K562 (cell line): ENCODE results near the gene HSD3B2. TPM values are rescaled to one million over a fixed set of nuclear protein-coding genes. Genes with fewer than 3 reads are reported as not detected.

Experiments
- ATAC-seq: fragments of 200-7000 bp; cut with Tn5 transposase; 3 replicates; pipeline ENCODE4 v1.9.1; 2020; ENCODE audit warnings: moderate library complexity
- BruUV-seq: library from RNA; stranded (reverse); fragments of 400-500 nt; replicated peaks from 2 replicates; lab custom pipeline; 2021; lab: Mats Ljungman, UMichigan
- CTCF ChIA-PET: fragments of 300-600 bp; formaldehyde crosslinking; extraction: SDS; loops from one replicate; lab custom pipeline; 2021; ENCODE audit warnings: low intra/inter-chr PET ratio; lab: Yijun Ruan, JAX
- POLR2A ChIA-PET: fragments of 300-600, 350-650 bp; sonication (Branson Sonifier 250); formaldehyde crosslinking; extraction: SDS; loops from one replicate; lab custom pipeline; 2021; ENCODE audit warnings: antibody characterized with exemption, inconsistent platforms; lab: Yijun Ruan, JAX
- DNase-seq, 4 experiments: peaks; one replicate each; pipeline versions ENCODE4 v3.0.0 to v3.0.0-alpha.2; 2011 to 2018; ENCODE audit warnings: low spot score in 3 of 4, mixed read lengths in 3 of 4; ENCODE audit errors: extremely low read depth in 1 of 4
- FAIRE-seq: peaks from 2 replicates; lab custom pipeline; 2011; peaks lifted over from hg19 to GRCh38; lab: Jason Lieb, UNC
- H2AFZ ChIP-seq: 2 replicates; pipeline ENCODE4 v1.6.0; 2011; ENCODE audit warnings: low read depth, low read length, control low read depth, inconsistent platforms
- H3K27ac ChIP-seq: fragments of 200-600 bp; 3 replicates; pipeline ENCODE4 v1.8.0; 2011; ENCODE audit warnings: low read depth, mild to moderate bottlenecking, control low read depth, inconsistent platforms, low read length, moderate library complexity, mixed read lengths; ENCODE audit errors: extremely low read depth
- H3K27me3 ChIP-seq, 2 experiments: fragments of 300-600 bp in 1 of 2; 2 replicates in 1 of 2; 3 replicates in 1 of 2; pipeline versions ENCODE4 v1.6.0 to v1.8.0; 2011; ENCODE audit warnings: inconsistent platforms in 2 of 2, low read length in 2 of 2, mild to moderate bottlenecking in 1 of 2, mixed read lengths in 1 of 2, moderate library complexity in 1 of 2; ENCODE audit not compliant: control insufficient read depth in 2 of 2, insufficient read depth in 2 of 2
- H3K36me3 ChIP-seq: fragments of 300-600 bp; 3 replicates; pipeline ENCODE4 v1.8.0; 2011; ENCODE audit warnings: mild to moderate bottlenecking, low read length, inconsistent platforms; ENCODE audit not compliant: control insufficient read depth, insufficient read depth
- H3K4me1 ChIP-seq, 2 experiments: fragments of 200-600 bp in 1 of 2; replicated peaks in 1 of 2; 2 replicates in 1 of 2; 3 replicates in 1 of 2; pipeline versions ENCODE4 v1.5.1 to v1.8.0; 2011; ENCODE audit warnings: inconsistent platforms in 2 of 2, low read length in 2 of 2, mild to moderate bottlenecking in 1 of 2, mixed read lengths in 1 of 2, moderate library complexity in 1 of 2; ENCODE audit not compliant: control insufficient read depth in 2 of 2, insufficient read depth in 2 of 2
- H3K4me2 ChIP-seq: 2 replicates; pipeline ENCODE4 v1.6.1; 2011; ENCODE audit warnings: low read length, control low read depth, inconsistent platforms, mixed read lengths; ENCODE audit not compliant: insufficient read depth
- H3K4me3 ChIP-seq: fragments of 200-600 bp; sonication (generic), shearing (Covaris generic); 2 replicates; pipeline ENCODE4 v1.5.1; 2016; ENCODE audit warnings: control low read depth, inconsistent platforms
- H3K79me2 ChIP-seq: fragments of 200-600 bp; 3 replicates; pipeline ENCODE4 v1.8.0; 2011; ENCODE audit warnings: low read length, inconsistent platforms; ENCODE audit not compliant: control insufficient read depth, insufficient read depth
- H3K9ac ChIP-seq, 2 experiments: 2 replicates each; pipeline versions ENCODE4 v1.6.0 to v1.6.1; 2011; ENCODE audit warnings: low read depth in 2 of 2, low read length in 2 of 2, control low read depth in 1 of 2, inconsistent platforms in 1 of 2, mild to moderate bottlenecking in 1 of 2, mixed read lengths in 1 of 2; ENCODE audit not compliant: insufficient read depth in 1 of 2
- H3K9me1 ChIP-seq: one replicate; pipeline ENCODE4 v1.6.0; 2011; ENCODE audit warnings: inconsistent platforms, mild to moderate bottlenecking, low read length, moderate library complexity; ENCODE audit not compliant: control insufficient read depth, insufficient read depth
- H3K9me3 ChIP-seq: replicated peaks from 2 replicates; pipeline ENCODE4 v1.5.1; 2011; ENCODE audit warnings: low read depth, low read length, inconsistent platforms; ENCODE audit not compliant: control insufficient read depth, insufficient read depth
- H4K20me1 ChIP-seq: replicated peaks from 2 replicates; pipeline ENCODE4 v1.6.1; 2011; ENCODE audit warnings: low read length, inconsistent platforms, mixed read lengths; ENCODE audit not compliant: control insufficient read depth, insufficient read depth
- BHLHE40 ChIP-seq: IDR thresholded peaks from 2 replicates; pipeline ENCODE4 v1.6.1; 2011; ENCODE audit warnings: low read length, improper control_type of control experiment
- CHD4 ChIP-seq: fragments of 200-600 bp; sonication (generic); IDR thresholded peaks from 3 replicates; pipeline ENCODE4 v1.6.1; 2012; ENCODE audit warnings: low read depth, mild to moderate bottlenecking, mixed read lengths, low read length, inconsistent platforms; ENCODE audit not compliant: insufficient read depth, insufficient replicate concordance, poor library complexity, severe bottlenecking
- MBD2 ChIP-seq: sonication (generic); IDR thresholded peaks from 2 replicates; pipeline ENCODE4 v1.6.1; 2016; ENCODE audit warnings: low read depth, borderline replicate concordance
- NR2C1 ChIP-seq, 2 experiments: fragments of 450-650 bp; IDR thresholded peaks; 2 replicates each; pipeline ENCODE4 v1.6.1; 2017; ENCODE audit warnings: mild to moderate bottlenecking in 2 of 2, antibody characterized with exemption in 1 of 2, inconsistent platforms in 1 of 2, missing compliant biosample characterization in 1 of 2, missing genetic modification characterization in 1 of 2
- POLR2AphosphoS5 ChIP-seq: IDR thresholded peaks from 2 replicates; pipeline ENCODE4 v1.6.1; 2011; ENCODE audit warnings: mild to moderate bottlenecking, low read depth, low read length, moderate library complexity; ENCODE audit not compliant: control insufficient read depth, insufficient read depth
- POLR2G ChIP-seq: fragments of 200-400 bp; formaldehyde crosslinking; IDR thresholded peaks from 2 replicates; pipeline ENCODE4 v1.6.1; 2017; ENCODE audit warnings: low read depth, mild to moderate bottlenecking, antibody characterized with exemption, low read length, moderate library complexity
- RBM34 ChIP-seq: fragments of 200-400 bp; formaldehyde crosslinking; IDR thresholded peaks from 2 replicates; pipeline ENCODE4 v1.6.1; 2018; ENCODE audit warnings: low read length, borderline replicate concordance; ENCODE audit not compliant: insufficient read depth
- SOX6 ChIP-seq: fragments of 450-650 bp; IDR thresholded peaks from 2 replicates; pipeline ENCODE4 v1.6.1; 2014; ENCODE audit warnings: mild to moderate bottlenecking
- WGBS: fragments of 100-300 bp; shearing (Covaris generic); methylation state at CpG from one replicate; pipeline ENCODE4 v1.1.6; 2016; ENCODE audit warnings: low coverage, mixed read lengths; ENCODE audit not compliant: insufficient coverage; ENCODE audit errors: missing lambda C conversion rate; 5-methylcytosine and 5-hydroxymethylcytosine counted together
- in situ Hi-C: fragments of 300-500 bp; cut with MboI; formaldehyde crosslinking; loops from 4 replicates; pipeline ENCODE4 v1.15.0; 2018; ENCODE audit warnings: inconsistent platforms, mixed read lengths
- intact Hi-C: fragments of 100-400 bp; cut with micrococcal nuclease; formaldehyde crosslinking; loops from 2 replicates; pipeline ENCODE4 v1.14.2; 2022
- polyA plus RNA-seq, 8 experiments: library from polyadenylated mRNA; depleted of rRNA in 4 of 8; stranded (reverse) in 5 of 8; unstranded in 3 of 8; fragments of >200 nt; fragmentation: Nextera tagmentation in 2 of 8; fragmentation: Illumina TruSeq in 1 of 8; extraction: Ambion mirVana in 2 of 8; extraction: Trizol in 1 of 8; gene quantifications; 2 replicates each; pipeline versions ENCODE4 v1.2.1 to v1.2.3, GENCODE V29; 2011 to 2014; ENCODE audit warnings: inconsistent platforms in 1 of 8, missing spikeins in 1 of 8
- total RNA-seq, 7 experiments: library from RNA; depleted of rRNA in 6 of 7; stranded (reverse); fragments of >200 nt in 6 of 7; fragmentation: Illumina TruSeq in 2 of 7; extraction: Trizol in 2 of 7; gene quantifications; 2 replicates each; pipeline versions ENCODE4 v1.2.1 to v1.2.3, GENCODE V29; 2011 to 2021; ENCODE audit warnings: low replicate concordance in 1 of 7
- TF ChIP-seq, protein P1 (sequence below), 2 experiments: fragments of 450-650 bp; IDR thresholded peaks; 2 replicates each; pipeline ENCODE4 v1.6.1; 2016; ENCODE audit warnings: mild to moderate bottlenecking in 2 of 2, borderline replicate concordance in 1 of 2, low read depth in 1 of 2, moderate library complexity in 1 of 2
- TF ChIP-seq, protein P2 (sequence below): sonication (generic); formaldehyde crosslinking; IDR thresholded peaks from 2 replicates; pipeline ENCODE4 v1.8.1; 2022; ENCODE audit warnings: missing genetic modification reagents

The HSD3B2 gene
- total and polyA plus RNA-seq, 9 of the 15 experiments (the other 6 are each of a cell fraction or from before 2014, with no cell fraction given) = 1.1 TPM; not detected in 8

DNA sequence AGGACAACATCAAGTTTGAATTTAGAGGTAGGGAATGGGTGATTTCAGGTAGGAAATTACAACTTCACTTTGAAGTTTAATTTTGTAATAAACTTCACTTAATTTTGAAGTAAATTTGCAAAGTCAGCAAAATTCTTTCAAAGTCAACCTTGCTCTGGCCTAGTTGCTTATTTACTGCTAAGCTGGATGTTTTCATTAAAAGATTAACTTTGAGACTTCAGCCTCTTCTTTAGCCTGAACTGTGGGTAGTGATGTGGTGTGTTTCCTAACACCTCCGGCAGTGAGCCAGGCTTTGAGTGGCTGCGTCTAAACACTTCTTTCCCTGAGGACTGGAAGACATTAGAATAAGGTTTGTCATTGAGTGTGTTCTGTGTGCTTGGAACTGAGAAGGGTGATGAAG, 46.4 kb upstream of the HSD3B2 start, which contains the start of gene HAO2 (continued):
- TF ChIP-seq CHD4 (no peak), POLR2G (no peak)

DNA sequence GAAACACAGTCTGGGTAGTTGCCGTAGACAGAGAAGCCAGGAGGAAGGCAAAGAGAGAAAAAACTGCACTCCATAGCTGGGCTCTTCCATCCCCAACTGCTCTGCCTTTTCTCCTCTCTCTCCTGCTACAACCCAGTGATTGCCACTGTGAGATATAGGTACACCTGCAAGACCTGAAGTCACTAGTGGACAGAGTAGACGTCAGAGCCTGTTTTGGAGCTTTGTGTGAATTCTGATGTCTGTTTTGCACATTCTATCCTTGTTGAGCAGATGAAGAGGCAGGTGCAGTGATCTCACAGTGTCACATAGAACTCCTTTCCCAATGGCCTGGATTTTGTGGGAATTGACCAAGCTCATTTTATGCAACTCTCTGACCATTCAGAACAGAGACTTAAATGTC, 44.2 kb upstream of the HSD3B2 start:
- in situ Hi-C loops = no loop called here
- Histone ChIP-seq H3K4me3 (no peak overlapping the region), H3K79me2 (no peaks in the 10 kb centered on the region), H2AFZ (no peak overlapping the region), H3K27ac (no peak overlapping the region), H3K36me3 (no peaks in the 10 kb centered on the region), H3K4me1 (no peaks in the 10 kb centered on the region), H4K20me1 (peaks cover 8% of the 10 kb centered on the region; the same call in 1 of the 2 replicates), H3K9me3 (no peaks in the 10 kb centered on the region), H3K9me1 (no peaks in the 10 kb centered on the region), H3K4me2 (no peak overlapping the region), H3K27me3 (peaks cover 6 to 9% of the 10 kb centered on the region in 2 experiments; a peak in 3 of 5 replicates), H3K9ac (no peak overlapping the region)
- ATAC-seq (no peak), DNase-seq (no peak), FAIRE-seq (no peak)
- TF ChIP-seq BHLHE40 (no peak), SOX6 (no peak), MBD2 (no peak), RBM34 (no peak), POLR2AphosphoS5 (no peak), NR2C1 (IDR thresholded peaks at IDR 0.05) (no peak), NR2C1 (tag; IDR thresholded peaks at IDR 0.05) (no peak)
- TF ChIP-seq, protein P1, sequence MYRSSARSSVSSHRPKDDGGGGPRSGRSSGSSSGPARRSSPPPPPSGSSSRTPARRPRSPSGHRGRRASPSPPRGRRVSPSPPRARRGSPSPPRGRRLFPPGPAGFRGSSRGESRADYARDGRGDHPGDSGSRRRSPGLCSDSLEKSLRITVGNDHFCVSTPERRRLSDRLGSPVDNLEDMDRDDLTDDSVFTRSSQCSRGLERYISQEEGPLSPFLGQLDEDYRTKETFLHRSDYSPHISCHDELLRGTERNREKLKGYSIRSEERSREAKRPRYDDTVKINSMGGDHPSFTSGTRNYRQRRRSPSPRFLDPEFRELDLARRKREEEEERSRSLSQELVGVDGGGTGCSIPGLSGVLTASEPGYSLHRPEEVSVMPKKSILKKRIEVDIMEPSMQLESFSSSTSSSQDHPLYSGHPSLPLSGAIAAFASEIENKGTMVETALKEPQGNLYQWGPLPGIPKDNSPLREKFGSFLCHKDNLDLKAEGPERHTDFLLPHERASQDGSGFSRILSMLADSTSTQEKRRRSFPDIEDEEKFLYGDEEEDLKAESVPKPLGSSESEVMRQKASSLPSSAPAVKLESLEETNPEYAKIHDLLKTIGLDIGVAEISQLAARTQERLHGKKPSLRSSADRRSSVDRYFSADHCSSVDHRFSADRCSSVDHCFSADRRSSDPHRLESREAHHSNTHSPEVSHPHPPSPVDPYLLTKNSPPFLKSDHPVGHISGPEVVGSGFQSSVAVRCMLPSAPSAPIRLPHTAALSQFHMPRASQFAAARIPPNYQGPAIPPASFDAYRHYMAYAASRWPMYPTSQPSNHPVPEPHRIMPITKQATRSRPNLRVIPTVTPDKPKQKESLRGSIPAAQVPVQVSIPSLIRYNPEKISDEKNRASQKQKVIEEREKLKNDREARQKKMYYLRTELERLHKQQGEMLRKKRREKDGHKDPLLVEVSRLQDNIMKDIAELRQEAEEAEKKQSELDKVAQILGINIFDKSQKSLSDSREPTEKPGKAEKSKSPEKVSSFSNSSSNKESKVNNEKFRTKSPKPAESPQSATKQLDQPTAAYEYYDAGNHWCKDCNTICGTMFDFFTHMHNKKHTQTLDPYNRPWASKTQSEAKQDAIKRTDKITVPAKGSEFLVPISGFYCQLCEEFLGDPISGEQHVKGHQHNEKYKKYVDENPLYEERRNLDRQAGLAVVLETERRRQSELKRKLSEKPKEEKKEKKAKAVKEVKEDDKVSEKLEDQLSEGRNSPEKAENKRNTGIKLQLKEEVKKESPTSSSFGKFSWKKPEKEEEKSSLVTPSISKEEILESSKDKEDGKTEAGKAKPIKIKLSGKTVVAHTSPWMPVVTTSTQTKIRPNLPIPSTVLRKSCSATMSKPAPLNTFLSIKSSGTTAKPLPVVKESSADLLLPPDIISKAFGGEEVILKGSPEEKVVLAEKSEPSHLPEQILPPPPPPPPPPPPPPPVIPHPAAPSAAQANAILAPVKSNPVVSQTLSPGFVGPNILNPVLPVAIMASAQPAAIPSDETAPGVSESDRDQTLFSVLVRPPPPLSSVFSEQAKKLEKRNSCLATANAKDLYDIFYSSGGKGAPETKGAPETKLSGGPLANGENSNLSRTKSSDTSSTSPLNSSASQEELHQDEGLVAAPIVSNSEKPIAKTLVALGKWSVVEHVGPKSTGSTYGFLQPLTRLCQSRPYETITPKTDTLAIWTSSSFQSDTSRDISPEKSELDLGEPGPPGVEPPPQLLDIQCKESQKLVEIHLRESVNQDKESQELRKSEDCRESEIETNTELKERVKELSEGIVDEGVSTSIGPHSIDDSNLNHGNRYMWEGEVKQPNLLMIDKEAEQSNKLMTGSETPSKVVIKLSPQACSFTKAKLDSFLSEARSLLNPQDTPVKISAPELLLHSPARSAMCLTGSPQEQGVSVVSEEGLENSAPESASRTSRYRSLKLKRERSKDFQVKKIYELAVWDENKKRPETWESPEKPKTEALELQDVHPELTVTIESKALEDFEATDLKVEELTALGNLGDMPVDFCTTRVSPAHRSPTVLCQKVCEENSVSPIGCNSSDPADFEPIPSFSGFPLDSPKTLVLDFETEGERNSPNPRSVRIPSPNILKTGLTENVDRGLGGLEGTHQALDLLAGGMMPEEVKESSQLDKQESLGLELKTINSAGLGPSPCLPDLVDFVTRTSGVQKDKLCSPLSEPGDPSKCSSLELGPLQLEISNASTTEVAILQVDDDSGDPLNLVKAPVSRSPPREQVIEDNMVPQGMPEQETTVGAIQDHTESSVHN (IDR thresholded peaks at IDR 0.05; ENCODE audit: borderline replicate concordance in 1 of 2, low read depth in 1 of 2) = no peak
- TF ChIP-seq, protein P2, sequence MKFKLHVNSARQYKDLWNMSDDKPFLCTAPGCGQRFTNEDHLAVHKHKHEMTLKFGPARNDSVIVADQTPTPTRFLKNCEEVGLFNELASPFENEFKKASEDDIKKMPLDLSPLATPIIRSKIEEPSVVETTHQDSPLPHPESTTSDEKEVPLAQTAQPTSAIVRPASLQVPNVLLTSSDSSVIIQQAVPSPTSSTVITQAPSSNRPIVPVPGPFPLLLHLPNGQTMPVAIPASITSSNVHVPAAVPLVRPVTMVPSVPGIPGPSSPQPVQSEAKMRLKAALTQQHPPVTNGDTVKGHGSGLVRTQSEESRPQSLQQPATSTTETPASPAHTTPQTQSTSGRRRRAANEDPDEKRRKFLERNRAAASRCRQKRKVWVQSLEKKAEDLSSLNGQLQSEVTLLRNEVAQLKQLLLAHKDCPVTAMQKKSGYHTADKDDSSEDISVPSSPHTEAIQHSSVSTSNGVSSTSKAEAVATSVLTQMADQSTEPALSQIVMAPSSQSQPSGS = no peak
- ChIA-PET POLR2A (interaction anchor here (0.6 kb wide), 1 partner anchor 278 kb away, joined by 3 read pairs; no protein-coding TSS in a partner anchor), CTCF (no interaction called here)
- 4% methylated on average over 2 of the region's 2 CpGs for WGBS
- intact Hi-C loops = loop anchor here (5.0 kb wide), 1 partner anchor 307 kb away; no protein-coding TSS in a partner anchor
- no TSS peak for BruUV-seq
